SK-N-SH (cell line): ENCODE results near the gene TRIM15.
"Not testable (repeated sequence)": the region's sequence is repeated elsewhere in the genome, so short reads cannot be mapped to it uniquely, and the experiment has no call there.

Experiments
- CTCF ChIP-seq: fragments of 200-600 bp; sonication (generic); IDR thresholded peaks from 2 replicates; pipeline ENCODE4 v1.6.1; 2017; ENCODE audit warnings: antibody characterized with exemption, mild to moderate bottlenecking, moderate library complexity
- IRF3 ChIP-seq: fragments of 150-350 bp; IDR thresholded peaks from 2 replicates; pipeline ENCODE4 v1.6.1; 2016; ENCODE audit warnings: mild to moderate bottlenecking, low read depth, low read length
- REST ChIP-seq: IDR thresholded peaks from 2 replicates; pipeline ENCODE4 v1.6.1; 2012; ENCODE audit warnings: mild to moderate bottlenecking, low read depth, low read length, moderate library complexity
- TAF1 ChIP-seq: IDR thresholded peaks from 2 replicates; pipeline ENCODE4 v1.6.1; 2012; ENCODE audit warnings: low read depth, mild to moderate bottlenecking, low read length, moderate library complexity, borderline replicate concordance

DNA sequence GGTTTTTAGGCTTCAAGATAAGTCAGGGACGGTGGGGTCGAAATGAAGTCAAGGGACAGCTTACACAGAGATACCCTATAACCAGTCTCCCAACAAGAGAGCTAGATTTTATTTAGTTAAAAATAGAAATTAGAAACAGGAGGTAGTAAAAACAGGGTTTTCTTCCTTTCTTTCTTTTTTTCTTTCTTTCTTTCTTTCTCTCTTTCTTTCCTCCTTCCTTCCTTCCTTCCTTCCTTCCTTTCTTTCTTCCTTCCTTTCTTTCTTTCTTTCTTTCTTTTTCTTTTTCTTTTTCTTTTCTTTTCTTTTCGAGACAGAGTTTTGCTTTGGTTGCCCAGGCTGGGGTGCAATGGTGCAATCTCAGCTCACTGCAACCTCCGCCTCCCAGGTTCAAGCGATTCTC lies 44.7 kb upstream of the TRIM15 start:
- not testable (repeated sequence) for TF ChIP-seq CTCF, REST, TAF1, IRF3
